SK-N-SH (cell line): ENCODE measurements around the gene MAST4.

Experiments
- CHD2 ChIP-seq: fragments of 150-350 bp; IDR thresholded peaks from 2 replicates; pipeline ENCODE4 v1.6.1; 2018; ENCODE audit warnings: low read length; ENCODE audit not compliant: partially characterized antibody
- CTCF ChIP-seq: fragments of 200-600 bp; sonication (generic); IDR thresholded peaks from 2 replicates; pipeline ENCODE4 v1.6.1; 2017; ENCODE audit warnings: antibody characterized with exemption, mild to moderate bottlenecking, moderate library complexity
- EZH2phosphoT487 ChIP-seq: fragments of 200-600 bp; sonication (generic); IDR thresholded peaks from 2 replicates; pipeline ENCODE4 v1.6.1; 2017; ENCODE audit warnings: low read depth, mixed run types, mild to moderate bottlenecking, antibody characterized with exemption, moderate library complexity, borderline replicate concordance
- FOXM1 ChIP-seq: IDR thresholded peaks from 2 replicates; pipeline ENCODE4 v1.4.0; 2012; ENCODE audit warnings: low read depth, mild to moderate bottlenecking
- MAX ChIP-seq: IDR thresholded peaks from 2 replicates; pipeline ENCODE4 v1.4.0; 2012; ENCODE audit warnings: low read depth
- POLR2AphosphoS5 ChIP-seq: IDR thresholded peaks from 2 replicates; pipeline ENCODE4 v1.6.1; 2012; ENCODE audit warnings: low read depth, low read length
- RFX5 ChIP-seq: IDR thresholded peaks from 2 replicates; pipeline ENCODE4 v1.6.1; 2012; ENCODE audit warnings: mild to moderate bottlenecking, improper control_type of control experiment, low read length
- TAF1 ChIP-seq: IDR thresholded peaks from 2 replicates; pipeline ENCODE4 v1.6.1; 2012; ENCODE audit warnings: low read depth, mild to moderate bottlenecking, low read length, moderate library complexity, borderline replicate concordance
- TF ChIP-seq, protein P1 (sequence below): IDR thresholded peaks from 2 replicates; pipeline ENCODE4; 2012

GRCh38 chr5:66993882-66994281, 397.7 kb downstream of the MAST4 start:
- TF ChIP-seq CTCF (no peak), CHD2 (no peak), MAX (no peak), RFX5 (no peak), POLR2AphosphoS5 (no peak), FOXM1 (no peak), TAF1 (no peak), EZH2phosphoT487 (no peak)
- TF ChIP-seq, protein P1, sequence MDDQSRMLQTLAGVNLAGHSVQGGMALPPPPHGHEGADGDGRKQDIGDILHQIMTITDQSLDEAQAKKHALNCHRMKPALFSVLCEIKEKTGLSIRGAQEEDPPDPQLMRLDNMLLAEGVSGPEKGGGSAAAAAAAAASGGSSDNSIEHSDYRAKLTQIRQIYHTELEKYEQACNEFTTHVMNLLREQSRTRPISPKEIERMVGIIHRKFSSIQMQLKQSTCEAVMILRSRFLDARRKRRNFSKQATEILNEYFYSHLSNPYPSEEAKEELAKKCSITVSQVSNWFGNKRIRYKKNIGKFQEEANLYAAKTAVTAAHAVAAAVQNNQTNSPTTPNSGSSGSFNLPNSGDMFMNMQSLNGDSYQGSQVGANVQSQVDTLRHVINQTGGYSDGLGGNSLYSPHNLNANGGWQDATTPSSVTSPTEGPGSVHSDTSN = no peak
